Measurements from ENCODE around the gene CYP26A1. TPM values are rescaled to one million over a fixed set of nuclear protein-coding genes. Genes with fewer than 3 reads are reported as not detected.
A peak's percentile ranks its signal among the peaks of the same experiment; 100 is the strongest.

The CYP26A1 gene
- total RNA-seq, 1 experiment from 2014 or later, result not detected

DNA sequence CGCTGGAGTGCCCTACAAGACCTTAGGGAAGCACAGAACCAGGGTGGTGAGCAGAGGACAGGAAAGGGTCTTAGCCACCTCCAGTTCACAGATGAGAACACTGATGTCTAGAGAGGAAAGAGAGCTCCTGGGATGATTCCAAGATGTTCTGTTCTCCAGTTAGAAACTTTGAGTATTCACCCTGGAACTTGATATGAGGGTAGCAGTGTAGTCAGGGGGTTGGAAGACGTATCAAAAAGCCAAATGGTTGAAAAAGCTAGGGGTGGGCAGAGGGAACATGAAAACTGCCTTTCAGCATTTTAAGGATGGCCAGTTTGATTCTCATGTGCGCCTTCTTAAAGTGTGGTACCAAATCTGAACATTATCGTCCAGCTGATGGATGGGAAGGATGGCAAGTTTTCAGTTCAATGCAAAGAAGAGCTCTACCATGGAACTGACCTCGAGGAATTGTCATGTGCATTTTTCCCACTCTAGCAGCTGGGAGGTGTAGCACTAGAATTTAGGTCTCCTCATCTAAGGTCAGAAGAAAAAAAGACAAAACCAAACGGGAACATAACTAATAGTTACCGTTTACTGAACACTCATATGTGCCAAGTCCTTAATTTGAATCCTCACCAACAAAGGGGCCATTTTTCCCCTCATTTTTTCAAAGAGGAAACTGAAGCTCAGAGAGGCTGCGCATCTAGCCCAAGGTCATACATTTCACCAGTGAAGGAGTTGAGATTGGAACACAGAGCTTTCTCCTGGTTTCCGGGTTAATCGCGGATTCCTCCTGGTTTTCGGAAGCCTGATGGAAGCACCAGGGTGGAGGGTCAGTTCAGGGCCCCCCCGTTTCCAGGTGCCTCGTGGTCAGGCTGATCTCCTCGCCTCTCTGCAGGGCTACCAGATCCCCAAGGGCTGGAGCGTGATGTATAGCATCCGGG lies 6.0 kb upstream of the CYP26A1 start:
- no peak overlapping the region for H3K27ac ChIP-seq (ENCODE audit: low read depth, low read length, poor library complexity, severe bottlenecking)
- H3K4me1 ChIP-seq (ENCODE audit: insufficient read depth, low read length, poor library complexity, severe bottlenecking), result peaks cover 7% of the 10 kb centered on the region
- BruUV-seq (replicated peaks), result no TSS peak
- no peaks in the 10 kb centered on the region for H3K9me3 ChIP-seq (ENCODE audit: low read depth, low read length, poor library complexity, severe bottlenecking)
- H3K36me3 ChIP-seq (ENCODE audit: insufficient read depth, low read length, poor library complexity, severe bottlenecking), result no peaks in the 10 kb centered on the region
- TF ChIP-seq EZH2 (IDR thresholded peaks at IDR 0.05; ENCODE audit: borderline replicate concordance, low read depth, low read length, poor library complexity, severe bottlenecking), result no peak
- TF ChIP-seq, protein P1, sequence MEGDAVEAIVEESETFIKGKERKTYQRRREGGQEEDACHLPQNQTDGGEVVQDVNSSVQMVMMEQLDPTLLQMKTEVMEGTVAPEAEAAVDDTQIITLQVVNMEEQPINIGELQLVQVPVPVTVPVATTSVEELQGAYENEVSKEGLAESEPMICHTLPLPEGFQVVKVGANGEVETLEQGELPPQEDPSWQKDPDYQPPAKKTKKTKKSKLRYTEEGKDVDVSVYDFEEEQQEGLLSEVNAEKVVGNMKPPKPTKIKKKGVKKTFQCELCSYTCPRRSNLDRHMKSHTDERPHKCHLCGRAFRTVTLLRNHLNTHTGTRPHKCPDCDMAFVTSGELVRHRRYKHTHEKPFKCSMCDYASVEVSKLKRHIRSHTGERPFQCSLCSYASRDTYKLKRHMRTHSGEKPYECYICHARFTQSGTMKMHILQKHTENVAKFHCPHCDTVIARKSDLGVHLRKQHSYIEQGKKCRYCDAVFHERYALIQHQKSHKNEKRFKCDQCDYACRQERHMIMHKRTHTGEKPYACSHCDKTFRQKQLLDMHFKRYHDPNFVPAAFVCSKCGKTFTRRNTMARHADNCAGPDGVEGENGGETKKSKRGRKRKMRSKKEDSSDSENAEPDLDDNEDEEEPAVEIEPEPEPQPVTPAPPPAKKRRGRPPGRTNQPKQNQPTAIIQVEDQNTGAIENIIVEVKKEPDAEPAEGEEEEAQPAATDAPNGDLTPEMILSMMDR (conservative IDR thresholded peaks at IDR 0.05; ENCODE audit: low read depth, low read length), result no peak
- ChIA-PET POLR2A (ENCODE audit: low non-redundant PET) (no interaction called here), CTCF (interaction anchor here (0.6 kb wide), 1 partner anchor 61 kb away, joined by 3 read pairs; no protein-coding TSS in a partner anchor)
- H3K4me3 ChIP-seq (ENCODE audit: low read depth, low read length, poor library complexity, severe bottlenecking), result peak overlapping the region; percentile 35
- intact Hi-C loops (cut with micrococcal nuclease; ENCODE audit: unreplicated experiment), result loop anchor here (5.0 kb wide), 1 partner anchor 105 kb away; no protein-coding TSS in a partner anchor
- peaks cover 81% of the 10 kb centered on the region for H3K27me3 ChIP-seq (replicated peaks; ENCODE audit: insufficient read depth, low read depth, low read length, poor library complexity)
- no peak for DNase-seq (ENCODE audit: low spot score)

DNA sequence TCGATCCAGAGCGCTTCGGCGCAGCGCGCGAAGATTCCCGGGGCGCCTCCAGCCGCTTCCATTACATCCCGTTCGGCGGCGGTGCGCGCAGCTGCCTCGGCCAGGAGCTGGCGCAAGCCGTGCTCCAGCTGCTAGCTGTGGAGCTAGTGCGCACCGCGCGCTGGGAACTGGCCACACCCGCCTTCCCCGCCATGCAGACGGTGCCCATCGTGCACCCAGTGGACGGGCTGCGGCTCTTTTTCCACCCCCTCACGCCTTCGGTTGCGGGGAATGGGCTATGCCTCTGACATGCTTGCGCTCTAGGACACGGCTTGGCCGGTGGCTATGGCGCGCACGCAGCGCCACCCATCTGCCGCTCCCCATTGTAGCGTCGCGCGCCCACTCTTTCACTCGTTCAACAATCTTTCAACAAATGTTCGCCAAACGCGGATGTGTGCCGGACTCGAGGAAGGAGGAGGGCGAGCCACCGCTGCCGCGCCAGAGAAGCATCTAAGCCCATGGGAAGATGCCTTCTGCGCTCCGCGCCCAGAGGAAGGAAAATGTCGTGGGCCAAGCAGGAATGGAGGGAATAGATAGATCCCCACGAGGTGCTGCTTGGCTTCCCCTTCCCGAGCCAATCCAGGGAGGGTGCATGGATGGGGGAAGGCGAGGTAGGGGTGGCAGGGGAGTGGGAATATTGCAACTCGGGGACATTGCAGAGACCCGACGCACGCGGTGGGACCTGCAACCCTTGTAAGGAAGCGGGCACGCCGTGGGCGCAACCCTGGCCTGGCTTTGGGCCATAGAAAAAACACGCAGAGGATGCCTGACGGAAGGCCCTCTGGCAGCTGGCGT lies 5.1 kb upstream of the CYP26A1 start:
- TF ChIP-seq, protein P1 (conservative IDR thresholded peaks at IDR 0.05; ENCODE audit: low read depth, low read length), result peak; percentile 48
- peak; percentile 75 for TF ChIP-seq EZH2 (IDR thresholded peaks at IDR 0.05; ENCODE audit: borderline replicate concordance, low read depth, low read length, poor library complexity, severe bottlenecking)
- BruUV-seq (replicated peaks), result no TSS peak
- POLR2A ChIA-PET (ENCODE audit: low non-redundant PET), result no interaction called here
- H3K4me3 ChIP-seq (ENCODE audit: low read depth, low read length, poor library complexity, severe bottlenecking), result peak overlapping the region; percentile 35
- H3K27ac ChIP-seq (ENCODE audit: low read depth, low read length, poor library complexity, severe bottlenecking), result no peak overlapping the region
- intact Hi-C loops (cut with micrococcal nuclease; ENCODE audit: unreplicated experiment), result loop anchor here (5.0 kb wide), 1 partner anchor 106 kb away; no protein-coding TSS in a partner anchor
- DNase-seq (ENCODE audit: low spot score), result peak; percentile 66
- peaks cover 11% of the 10 kb centered on the region for H3K4me1 ChIP-seq (ENCODE audit: insufficient read depth, low read length, poor library complexity, severe bottlenecking)
- H3K36me3 ChIP-seq (ENCODE audit: insufficient read depth, low read length, poor library complexity, severe bottlenecking), result no peaks in the 10 kb centered on the region
- CTCF ChIA-PET, result no interaction called here
- H3K27me3 ChIP-seq (replicated peaks; ENCODE audit: insufficient read depth, low read depth, low read length, poor library complexity), result peaks cover 90% of the 10 kb centered on the region
- H3K9me3 ChIP-seq (ENCODE audit: low read depth, low read length, poor library complexity, severe bottlenecking), result no peaks in the 10 kb centered on the region

DNA sequence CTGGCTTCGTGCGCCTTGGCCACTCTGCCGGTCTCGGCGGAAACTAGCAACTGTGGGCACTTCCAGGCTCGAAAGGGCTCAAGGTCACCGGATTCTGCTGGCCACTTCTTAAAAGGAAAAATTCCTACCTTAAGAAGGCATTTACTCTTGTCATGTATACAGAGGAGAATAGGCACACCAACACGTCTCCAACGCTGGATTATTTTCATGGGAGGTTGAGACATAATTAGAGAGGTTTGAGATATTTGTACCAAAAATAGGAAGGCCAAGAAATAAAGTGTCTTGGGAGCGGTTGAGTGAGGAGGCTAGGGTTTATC lies 4.5 kb upstream of the CYP26A1 start:
- H3K9me3 ChIP-seq (ENCODE audit: low read depth, low read length, poor library complexity, severe bottlenecking), result no peaks in the 10 kb centered on the region
- peaks cover 12% of the 10 kb centered on the region for H3K4me1 ChIP-seq (ENCODE audit: insufficient read depth, low read length, poor library complexity, severe bottlenecking)
- POLR2A ChIA-PET (ENCODE audit: low non-redundant PET), result no interaction called here
- intact Hi-C loops (cut with micrococcal nuclease; ENCODE audit: unreplicated experiment), result loop anchor here (5.0 kb wide), 1 partner anchor 107 kb away; no protein-coding TSS in a partner anchor
- H3K27me3 ChIP-seq (replicated peaks; ENCODE audit: insufficient read depth, low read depth, low read length, poor library complexity), result peaks cover 95% of the 10 kb centered on the region
- no peak overlapping the region for H3K27ac ChIP-seq (ENCODE audit: low read depth, low read length, poor library complexity, severe bottlenecking)
- no peaks in the 10 kb centered on the region for H3K36me3 ChIP-seq (ENCODE audit: insufficient read depth, low read length, poor library complexity, severe bottlenecking)
- DNase-seq (ENCODE audit: low spot score), result no peak
- H3K4me3 ChIP-seq (ENCODE audit: low read depth, low read length, poor library complexity, severe bottlenecking), result peak overlapping the region; percentile 35
- no TSS peak for BruUV-seq (replicated peaks)
- TF ChIP-seq, protein P1 (conservative IDR thresholded peaks at IDR 0.05; ENCODE audit: low read depth, low read length), result no peak
- no peak for TF ChIP-seq EZH2 (IDR thresholded peaks at IDR 0.05; ENCODE audit: borderline replicate concordance, low read depth, low read length, poor library complexity, severe bottlenecking)
- CTCF ChIA-PET, result no interaction called here
